Subcutaneous abdominal adipose tissue (tissue), 5 donors: ENCODE results near the gene NGF.

Experiments used
- H3K27ac ChIP-seq: one replicate; pipeline ENCODE4 v1.7.0; 2013; ENCODE audit warnings: low read depth, mild to moderate bottlenecking, inconsistent platforms, low read length, moderate library complexity
- H3K27me3 ChIP-seq, 5 donors: one replicate each; pipeline ENCODE4 v1.7.0; 2013; ENCODE audit warnings: low read length in 5 of 5, inconsistent platforms in 1 of 5; ENCODE audit not compliant: control insufficient read depth in 5 of 5, insufficient read depth in 4 of 5
- H3K36me3 ChIP-seq, 5 donors: one replicate each; pipeline ENCODE4 v1.7.0; 2013; ENCODE audit warnings: low read length in 5 of 5; ENCODE audit not compliant: control insufficient read depth in 5 of 5, insufficient read depth in 5 of 5
- H3K4me1 ChIP-seq, 5 donors: one replicate each; pipeline ENCODE4 v1.7.0; 2013; ENCODE audit warnings: low read length in 5 of 5, mild to moderate bottlenecking in 3 of 5, moderate library complexity in 1 of 5; ENCODE audit not compliant: control insufficient read depth in 5 of 5, insufficient read depth in 5 of 5
- H3K4me3 ChIP-seq, 5 donors: one replicate each; pipeline ENCODE4 v1.7.0; 2013; ENCODE audit warnings: low read length in 5 of 5, low read depth in 1 of 5
- H3K9ac ChIP-seq, 5 donors: one replicate each; pipeline ENCODE4 v1.7.0; 2013; ENCODE audit warnings: low read length in 5 of 5, mild to moderate bottlenecking in 4 of 5, moderate library complexity in 3 of 5
- H3K9me3 ChIP-seq, 5 donors: one replicate each; pipeline ENCODE4 v1.7.0; 2013; ENCODE audit warnings: low read length in 5 of 5; ENCODE audit not compliant: control insufficient read depth in 5 of 5
- donor health status: healthy.
- donor health status: healthy.
- donor health status: healthy.
- donor health status: healthy.
- donor health status: healthy.

The NGF gene

GRCh38 chr1:115286431-115287205 is 51.4 kb downstream of the NGF start:
- no peak overlapping the region for H3K4me3 ChIP-seq
- H3K27ac ChIP-seq, result no peak overlapping the region
- H3K36me3 ChIP-seq, result peaks cover 0 to 2% (median 0%) of the 10 kb centered on the region in 5 donors
- no peaks in the 10 kb centered on the region for H3K9me3 ChIP-seq
- H3K27me3 ChIP-seq, result no peaks in the 10 kb centered on the region
- H3K9ac ChIP-seq, result no peak overlapping the region
- peaks cover 7 to 41% (median 39%) of the 10 kb centered on the region in 5 donors for H3K4me1 ChIP-seq

DNA sequence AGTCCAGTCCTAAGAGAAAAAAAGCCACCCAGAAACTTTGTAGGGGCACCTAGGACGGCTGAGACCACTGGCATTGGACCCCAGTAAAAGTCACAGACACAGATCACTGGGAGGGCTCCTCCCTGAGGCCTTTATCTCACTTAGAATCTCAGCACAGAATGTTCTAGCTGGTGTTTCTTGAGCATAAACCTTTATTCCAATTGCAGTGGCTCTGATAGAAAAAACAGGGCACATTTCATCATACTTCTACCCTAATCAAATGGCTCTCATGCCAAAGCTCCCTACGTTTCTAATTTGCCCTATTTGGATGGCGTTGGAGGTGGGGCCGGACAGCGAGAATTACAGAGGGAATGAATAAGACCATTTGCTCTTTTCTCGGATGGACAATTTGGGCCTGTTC is 53.8 kb downstream of the NGF start:
- Histone ChIP-seq H3K9ac (peak overlapping the region; percentile 34 to 70 (median 38)), H3K27ac (peak overlapping the region; percentile 92), H3K9me3 (no peaks in the 10 kb centered on the region), H3K4me1 (peaks cover 17 to 58% (median 54%) of the 10 kb centered on the region in 5 donors), H3K4me3 (peak overlapping the region in 1 of 5 donors; percentile 12), H3K27me3 (no peaks in the 10 kb centered on the region), H3K36me3 (peaks cover 0 to 2% (median 0%) of the 10 kb centered on the region in 5 donors)

GRCh38 chr1:115283681-115284146 is 54.3 kb downstream of the NGF start:
- peak overlapping the region; percentile 92 for H3K27ac ChIP-seq
- peaks cover 0 to 2% (median 0%) of the 10 kb centered on the region in 5 donors for H3K36me3 ChIP-seq
- peaks cover 17 to 58% (median 54%) of the 10 kb centered on the region in 5 donors for H3K4me1 ChIP-seq
- H3K9ac ChIP-seq, result peak overlapping the region; percentile 34 to 70 (median 38)
- peak overlapping the region in 2 of 5 donors; percentile 14 to 17 for H3K4me3 ChIP-seq
- no peaks in the 10 kb centered on the region for H3K9me3 ChIP-seq
- no peaks in the 10 kb centered on the region for H3K27me3 ChIP-seq

DNA sequence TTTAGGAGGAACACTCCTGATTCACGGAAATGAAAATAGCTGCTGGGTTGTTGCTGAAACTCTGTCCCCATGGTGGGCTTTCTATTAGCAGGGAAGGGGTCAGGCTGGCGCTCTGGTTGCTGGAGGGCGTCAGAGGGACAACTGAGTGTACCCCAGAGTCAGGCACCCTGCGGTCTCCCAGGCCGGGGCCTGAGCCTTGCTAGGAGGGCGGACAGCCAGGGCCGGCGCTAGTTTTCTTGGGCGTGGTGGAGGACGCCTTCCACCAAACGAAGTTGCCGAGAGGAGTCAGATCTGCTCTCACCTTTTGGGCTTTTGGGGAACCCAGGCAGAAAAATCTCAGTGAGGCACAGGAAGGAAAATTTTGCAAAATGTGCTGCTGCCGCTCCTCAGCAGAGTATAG is 54.8 kb downstream of the NGF start:
- H3K4me3 ChIP-seq, result peak overlapping the region in 3 of 5 donors; percentile 14 to 27 (median 17)
- peak overlapping the region in 2 of 5 donors; percentile 40 to 70 for H3K9ac ChIP-seq
- peak overlapping the region; percentile 92 for H3K27ac ChIP-seq
- peaks cover 17 to 61% (median 54%) of the 10 kb centered on the region in 5 donors for H3K4me1 ChIP-seq
- H3K27me3 ChIP-seq, result no peaks in the 10 kb centered on the region
- peaks cover 0 to 2% (median 0%) of the 10 kb centered on the region in 5 donors for H3K36me3 ChIP-seq
- no peaks in the 10 kb centered on the region for H3K9me3 ChIP-seq

- peak overlapping the region in 2 of 5 donors; percentile 1 to 40 for H3K9ac ChIP-seq
- H3K36me3 ChIP-seq, result peaks cover 0 to 2% (median 0%) of the 10 kb centered on the region in 5 donors
- peaks cover 0 to under 1% (median 0%) of the 10 kb centered on the region in 5 donors for H3K9me3 ChIP-seq
- peaks cover 17 to 63% (median 54%) of the 10 kb centered on the region in 5 donors for H3K4me1 ChIP-seq
- no peaks in the 10 kb centered on the region for H3K27me3 ChIP-seq
- H3K27ac ChIP-seq, result peak overlapping the region; percentile 92
- peak overlapping the region in 3 of 5 donors; percentile 14 to 27 (median 17) for H3K4me3 ChIP-seq
Observed at GRCh38 chr1:115282807-115283208, 55.2 kb downstream of the NGF start.

- Histone ChIP-seq H3K27me3 (no peaks in the 10 kb centered on the region), H3K27ac (no peak overlapping the region), H3K4me3 (no peak overlapping the region), H3K9ac (no peak overlapping the region), H3K4me1 (peaks cover 17 to 63% (median 54%) of the 10 kb centered on the region in 5 donors), H3K9me3 (peaks cover 3 to 14% (median 8%) of the 10 kb centered on the region in 5 donors), H3K36me3 (peaks cover 0 to 2% (median 0%) of the 10 kb centered on the region in 5 donors)
Observed at GRCh38 chr1:115281143-115281542, 56.9 kb downstream of the NGF start.

DNA sequence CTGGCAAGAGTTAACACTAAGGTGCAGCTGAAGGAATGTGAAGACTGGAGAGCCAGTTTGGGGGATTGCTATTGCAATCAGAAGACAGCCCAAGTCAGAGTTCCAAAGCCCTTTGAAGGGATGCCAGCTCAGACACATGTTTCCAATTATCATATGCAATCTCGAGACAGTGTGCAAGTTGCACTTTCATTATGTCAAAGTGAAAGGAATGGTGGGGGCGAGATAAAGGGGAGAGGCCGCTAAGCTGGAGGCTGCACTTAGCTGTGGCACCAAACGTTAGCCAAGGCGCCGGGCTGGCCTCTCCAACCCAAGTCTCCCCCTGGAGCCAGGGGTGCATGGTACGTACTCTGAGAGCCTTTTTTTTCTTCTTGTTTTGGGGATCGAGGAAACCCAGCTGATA is 58.0 kb downstream of the NGF start:
- no peak overlapping the region for H3K9ac ChIP-seq
- peak overlapping the region; percentile 28 to 64 (median 31) for H3K4me3 ChIP-seq
- peaks cover 17 to 56% (median 47%) of the 10 kb centered on the region in 5 donors for H3K4me1 ChIP-seq
- peak overlapping the region; percentile 37 for H3K27ac ChIP-seq
- H3K9me3 ChIP-seq, result peaks cover 3 to 14% (median 8%) of the 10 kb centered on the region in 5 donors
- no peaks in the 10 kb centered on the region for H3K36me3 ChIP-seq
- no peaks in the 10 kb centered on the region for H3K27me3 ChIP-seq

- Histone ChIP-seq H3K27me3 (no peaks in the 10 kb centered on the region), H3K36me3 (no peaks in the 10 kb centered on the region), H3K4me1 (peaks cover 13 to 37% (median 30%) of the 10 kb centered on the region in 5 donors), H3K9me3 (peaks cover 3 to 14% (median 8%) of the 10 kb centered on the region in 5 donors), H3K4me3 (no peak overlapping the region), H3K9ac (no peak overlapping the region), H3K27ac (no peak overlapping the region)
Observed at GRCh38 chr1:115278211-115278610, 59.8 kb downstream of the NGF start.

- Histone ChIP-seq H3K9ac (no peak overlapping the region), H3K9me3 (peaks cover 3 to 14% (median 8%) of the 10 kb centered on the region in 5 donors), H3K27ac (no peak overlapping the region), H3K4me1 (peaks cover 13 to 28% (median 21%) of the 10 kb centered on the region in 5 donors), H3K27me3 (no peaks in the 10 kb centered on the region), H3K4me3 (no peak overlapping the region), H3K36me3 (no peaks in the 10 kb centered on the region)
Observed at GRCh38 chr1:115277276-115277675, 60.8 kb downstream of the NGF start.

DNA sequence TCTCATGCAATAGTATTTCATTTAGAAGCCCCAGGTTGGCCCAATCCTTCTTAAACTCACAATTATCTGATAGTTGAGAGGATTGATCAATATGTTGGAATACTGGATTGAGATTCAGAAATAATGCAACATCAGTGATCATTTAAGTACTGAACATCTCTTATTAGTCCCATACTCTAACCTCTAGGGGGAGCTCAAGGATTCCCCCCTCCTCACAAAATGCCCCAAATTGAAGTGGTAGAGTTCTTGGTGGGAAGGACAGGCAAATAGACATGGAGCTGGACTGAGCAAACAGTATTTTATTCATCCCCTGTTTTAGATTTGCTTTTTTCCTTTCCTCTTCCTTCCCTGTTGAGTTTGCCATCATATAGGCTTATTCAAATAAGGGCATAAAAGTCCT is 62.8 kb downstream of the NGF start:
- peaks cover 3 to 14% (median 8%) of the 10 kb centered on the region in 5 donors for H3K9me3 ChIP-seq
- no peaks in the 10 kb centered on the region for H3K27me3 ChIP-seq
- H3K4me1 ChIP-seq, result peaks cover 5 to 17% (median 9%) of the 10 kb centered on the region in 5 donors
- H3K36me3 ChIP-seq, result no peaks in the 10 kb centered on the region
- H3K27ac ChIP-seq, result no peak overlapping the region
- no peak overlapping the region for H3K9ac ChIP-seq
- H3K4me3 ChIP-seq, result no peak overlapping the region
